ENCODE data around the gene NOB1.
"Not testable (repeated sequence)": the region's sequence is repeated elsewhere in the genome, so short reads cannot be mapped to it uniquely, and the experiment has no call there.

NOB1 gene

DNA sequence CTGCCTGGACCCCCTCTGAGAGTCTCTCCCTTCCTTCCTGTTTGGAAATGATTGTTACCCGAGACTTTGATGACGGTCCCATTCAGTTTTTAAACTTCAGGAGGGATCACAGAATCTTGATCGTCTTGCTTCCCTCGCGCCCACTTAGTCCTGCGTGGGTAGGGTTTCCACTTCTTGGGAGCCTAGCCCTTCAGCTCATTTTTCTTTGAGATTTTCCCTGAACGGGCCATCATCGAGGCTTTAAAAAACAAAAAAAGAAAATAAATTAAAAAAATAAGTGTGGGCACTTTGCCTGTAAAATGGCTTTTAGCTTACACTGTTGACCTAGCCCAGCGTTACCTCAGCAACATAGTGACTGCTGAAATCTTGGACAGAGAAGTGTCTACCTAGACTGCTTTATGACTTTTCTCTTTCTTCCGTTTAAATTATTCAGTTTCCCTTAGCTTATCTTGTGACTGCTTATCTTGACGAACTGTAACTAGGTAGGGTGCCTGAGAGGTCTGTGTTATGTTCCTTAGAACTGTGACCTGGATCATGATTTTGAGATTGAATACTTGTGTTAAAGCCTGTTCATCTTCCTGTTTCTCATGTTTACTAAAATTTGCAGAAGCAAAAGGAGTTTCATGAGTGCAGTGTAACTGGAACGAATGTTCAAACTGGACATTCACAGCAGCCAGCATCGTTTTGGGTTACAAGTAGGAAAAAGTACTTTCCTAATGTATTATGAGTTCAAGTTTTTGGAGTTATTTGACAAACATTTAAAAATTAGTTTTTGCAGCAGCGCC, 8.3 kb upstream of the NOB1 start:
- DNase-seq (ENCODE audit: low read depth), result no peak
- peak overlapping the region; percentile 94 for H3K4me3 ChIP-seq (ENCODE audit: low read length)
- TF ChIP-seq, protein P1, sequence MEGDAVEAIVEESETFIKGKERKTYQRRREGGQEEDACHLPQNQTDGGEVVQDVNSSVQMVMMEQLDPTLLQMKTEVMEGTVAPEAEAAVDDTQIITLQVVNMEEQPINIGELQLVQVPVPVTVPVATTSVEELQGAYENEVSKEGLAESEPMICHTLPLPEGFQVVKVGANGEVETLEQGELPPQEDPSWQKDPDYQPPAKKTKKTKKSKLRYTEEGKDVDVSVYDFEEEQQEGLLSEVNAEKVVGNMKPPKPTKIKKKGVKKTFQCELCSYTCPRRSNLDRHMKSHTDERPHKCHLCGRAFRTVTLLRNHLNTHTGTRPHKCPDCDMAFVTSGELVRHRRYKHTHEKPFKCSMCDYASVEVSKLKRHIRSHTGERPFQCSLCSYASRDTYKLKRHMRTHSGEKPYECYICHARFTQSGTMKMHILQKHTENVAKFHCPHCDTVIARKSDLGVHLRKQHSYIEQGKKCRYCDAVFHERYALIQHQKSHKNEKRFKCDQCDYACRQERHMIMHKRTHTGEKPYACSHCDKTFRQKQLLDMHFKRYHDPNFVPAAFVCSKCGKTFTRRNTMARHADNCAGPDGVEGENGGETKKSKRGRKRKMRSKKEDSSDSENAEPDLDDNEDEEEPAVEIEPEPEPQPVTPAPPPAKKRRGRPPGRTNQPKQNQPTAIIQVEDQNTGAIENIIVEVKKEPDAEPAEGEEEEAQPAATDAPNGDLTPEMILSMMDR (conservative IDR thresholded peaks at IDR 0.05; ENCODE audit: low read depth, low read length), result no peak

DNA sequence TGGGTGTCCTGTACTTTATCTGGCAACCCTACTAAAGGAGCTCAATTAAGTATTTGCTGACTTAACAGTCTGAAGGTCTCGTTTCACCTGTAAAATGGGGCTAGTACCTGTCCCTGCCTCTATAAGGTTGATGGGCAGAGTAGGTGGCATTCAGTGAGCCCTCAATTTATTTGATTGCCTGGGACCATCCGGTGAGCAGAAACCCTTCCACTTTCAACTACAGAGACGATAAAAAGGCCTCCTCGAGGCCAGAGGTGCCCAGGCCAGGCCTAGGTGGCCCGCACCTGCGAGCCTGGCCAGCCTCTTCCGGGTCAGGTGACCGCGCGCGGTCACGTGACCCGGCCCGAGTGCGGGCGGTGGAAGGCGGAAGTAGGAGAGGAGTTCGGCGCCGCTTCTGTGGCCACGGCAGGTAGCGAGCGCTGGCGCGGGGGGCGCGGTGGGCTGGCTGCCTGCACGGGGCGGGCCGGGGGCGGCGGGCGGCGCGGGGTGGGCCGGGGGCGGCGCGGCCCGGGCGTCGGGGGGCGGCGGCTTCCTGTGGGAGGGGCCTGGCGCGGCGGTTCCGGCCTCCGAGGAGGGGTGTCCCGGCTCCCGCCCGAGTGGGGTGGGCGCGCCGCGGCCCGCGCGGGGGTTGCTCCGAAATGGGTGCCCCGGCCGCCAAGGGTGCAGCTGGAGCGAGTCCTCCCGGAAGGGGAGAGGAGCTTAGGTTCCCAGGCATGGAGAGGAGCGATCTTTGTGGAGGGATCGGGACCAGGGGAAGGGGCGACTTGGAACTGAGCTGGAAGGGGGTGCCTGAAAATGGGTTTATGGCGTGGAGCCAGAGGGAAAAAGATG, 7.5 kb upstream of the NOB1 start, which contains the start of gene WWP2:
TSS of gene WWP2 (plus strand) at position 350 of the 831 bp plus-strand sequence. CDS start 24,679 bp downstream, outside the sequence.
- DNase-seq (ENCODE audit: low read depth), result no peak
- TF ChIP-seq, protein P1 (conservative IDR thresholded peaks at IDR 0.05; ENCODE audit: low read depth, low read length), result no peak
- H3K4me3 ChIP-seq (ENCODE audit: low read length), result peak within 1 kb of the TSS; percentile 94

DNA sequence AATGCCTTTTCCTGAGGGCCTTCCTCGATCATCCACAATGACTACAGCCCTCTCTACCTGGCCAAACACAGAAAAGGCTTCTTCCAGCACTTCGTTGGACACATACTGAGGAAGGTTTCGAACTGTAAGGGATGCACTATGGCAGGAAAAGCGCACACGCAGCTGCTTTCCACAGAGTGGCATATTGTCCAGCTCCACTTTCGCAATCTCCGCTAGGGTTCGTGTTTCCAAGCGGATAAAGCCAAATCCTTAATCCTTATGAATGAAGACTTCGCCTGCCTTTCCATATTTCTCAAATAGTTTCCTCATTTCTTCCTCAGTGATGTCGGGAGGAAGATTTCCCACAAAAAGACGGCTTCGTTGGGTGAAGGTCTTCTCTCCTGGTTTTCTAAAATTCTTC, 2.6 kb upstream of the NOB1 start:
- DNase-seq (ENCODE audit: low read depth); H3K4me3 ChIP-seq (ENCODE audit: low read length): not testable (repeated sequence)

DNA sequence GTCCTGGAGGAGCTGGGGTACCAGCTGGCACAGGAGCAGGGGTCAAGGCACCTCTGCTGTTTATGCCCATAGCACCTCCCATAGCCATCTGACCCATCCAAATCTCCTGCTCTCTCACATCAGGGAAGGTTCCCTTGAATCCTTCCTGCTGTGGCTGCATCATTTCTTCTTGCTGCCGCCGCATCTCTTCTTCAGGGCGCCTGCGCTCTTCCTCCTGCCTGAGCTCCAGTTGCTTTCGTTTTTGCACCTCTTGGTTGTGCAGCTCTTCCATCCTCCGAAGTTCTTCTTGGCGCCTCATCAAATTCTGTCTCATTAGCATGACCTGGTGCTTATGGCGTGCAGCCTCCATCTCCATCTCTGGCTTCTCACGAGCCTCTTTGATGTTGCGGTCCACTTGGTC, 2.0 kb upstream of the NOB1 start:
- TF ChIP-seq, protein P1 (conservative IDR thresholded peaks at IDR 0.05; ENCODE audit: low read depth, low read length), result no peak
- no peak for DNase-seq (ENCODE audit: low read depth)
- no peak overlapping the region for H3K4me3 ChIP-seq (ENCODE audit: low read length)

DNA sequence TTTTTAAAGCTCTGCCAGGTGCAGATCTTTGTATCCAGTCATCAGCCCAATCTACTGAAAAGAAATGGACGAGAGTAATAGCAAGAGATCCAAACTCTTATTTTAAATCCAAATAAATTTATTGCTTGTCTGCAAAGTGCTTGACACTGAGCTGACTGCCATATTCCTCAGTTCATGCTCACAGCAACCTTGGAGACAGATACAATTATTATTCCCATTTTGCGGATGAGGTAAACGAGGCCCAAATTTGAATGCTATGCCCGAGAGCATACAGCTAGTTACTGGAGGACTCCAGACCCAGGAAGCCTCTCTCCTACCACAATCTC, 620 bp downstream of the NOB1 start:
- H3K4me3 ChIP-seq (ENCODE audit: low read length), result peak overlapping the region; percentile 98
- TF ChIP-seq, protein P1 (conservative IDR thresholded peaks at IDR 0.05; ENCODE audit: low read depth, low read length), result no peak
- DNase-seq (ENCODE audit: low read depth), result no peak

DNA sequence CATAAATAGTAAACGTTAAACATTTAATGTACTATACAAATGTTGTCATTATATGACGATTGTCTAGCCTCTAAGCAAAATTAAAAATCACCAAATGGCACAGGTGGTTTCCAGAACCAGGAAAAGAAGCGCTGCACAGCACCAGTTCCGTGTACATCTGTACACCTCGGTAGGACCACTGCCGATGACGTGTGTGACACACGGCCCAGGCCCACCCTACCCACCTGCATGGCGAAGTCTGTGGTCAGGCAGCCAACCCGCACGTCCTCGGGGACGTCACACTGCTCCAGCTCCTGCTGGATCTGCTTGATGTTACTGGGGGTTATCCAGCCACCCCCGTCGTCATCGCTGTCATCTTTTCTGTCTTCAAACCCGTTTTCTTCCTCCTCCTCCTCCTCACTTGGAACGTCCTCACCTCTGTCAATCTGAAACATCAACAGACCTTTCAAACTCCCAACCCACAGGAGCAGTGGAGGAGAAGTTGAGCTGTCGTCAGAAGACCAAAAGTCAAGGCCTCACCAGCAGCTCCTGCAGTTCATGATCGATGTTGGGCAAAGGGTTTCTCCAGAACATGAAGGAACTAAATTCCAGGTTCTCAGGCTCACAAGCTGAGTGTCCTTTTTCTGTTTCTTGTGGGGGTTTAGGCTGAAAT, 5.9 kb downstream of the NOB1 start:
- DNase-seq (ENCODE audit: low read depth), result no peak
- TF ChIP-seq, protein P1 (conservative IDR thresholded peaks at IDR 0.05; ENCODE audit: low read depth, low read length), result no peak
- no peak overlapping the region for H3K4me3 ChIP-seq (ENCODE audit: low read length)

DNA sequence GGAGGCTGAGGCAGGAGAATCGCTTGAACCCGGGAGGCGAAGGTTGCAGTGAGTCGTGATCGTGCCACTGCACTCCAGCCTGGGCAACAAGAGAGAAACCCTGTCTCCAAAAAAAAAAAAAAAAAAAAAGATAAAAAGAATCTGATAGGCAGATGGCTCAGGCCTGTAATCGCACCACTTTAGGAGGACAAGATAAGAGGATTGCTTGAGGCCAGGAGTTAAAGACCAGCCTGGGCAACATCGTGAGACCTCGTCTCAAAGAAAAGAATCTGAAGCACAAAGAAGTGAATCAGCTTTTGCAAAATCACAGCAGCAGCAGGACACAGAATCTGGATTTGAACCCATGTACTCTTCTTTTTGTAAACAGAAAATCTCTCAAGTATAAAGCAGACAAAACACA, 7.6 kb downstream of the NOB1 start:
- no peak for DNase-seq (ENCODE audit: low read depth)
- no peak overlapping the region for H3K4me3 ChIP-seq (ENCODE audit: low read length)
- TF ChIP-seq, protein P1 (conservative IDR thresholded peaks at IDR 0.05; ENCODE audit: low read depth, low read length), result no peak
